Left hindlimb (tissue), 1 donor: ENCODE data around the gene PRRT1B.
A peak's percentile ranks its signal among the peaks of the same experiment; 100 is the strongest.

ENCODE experiments used
- DNase-seq: peaks from one replicate; pipeline ENCODE4 v3.0.0-alpha.2; 2018

PRRT1B gene

GRCh38 chr9:131582466-131583336, 37.4 kb downstream of the PRRT1B start:
- no peak for DNase-seq

GRCh38 chr9:131583337-131583645, 38.0 kb downstream of the PRRT1B start:
- DNase-seq: no peak

- no peak for DNase-seq
Measured at GRCh38 chr9:131583836-131584555, 38.7 kb downstream of the PRRT1B start.

- no peak for DNase-seq
Measured at GRCh38 chr9:131584858-131585257, 39.5 kb downstream of the PRRT1B start.

GRCh38 chr9:131585375-131585774, 40.1 kb downstream of the PRRT1B start:
- no peak for DNase-seq

- DNase-seq: no peak
Measured at GRCh38 chr9:131587331-131587730, 42.0 kb downstream of the PRRT1B start.

GRCh38 chr9:131587906-131588305, 42.6 kb downstream of the PRRT1B start:
- DNase-seq: no peak

GRCh38 chr9:131588396-131588795, 43.1 kb downstream of the PRRT1B start:
- DNase-seq: no peak

- no peak for DNase-seq
Measured at GRCh38 chr9:131589124-131589711, 43.9 kb downstream of the PRRT1B start.

- DNase-seq: no peak
Measured at GRCh38 chr9:131589993-131590392, 44.7 kb downstream of the PRRT1B start.

- no peak for DNase-seq
Measured at GRCh38 chr9:131590449-131590848, 45.1 kb downstream of the PRRT1B start.

GRCh38 chr9:131590907-131591844, 45.9 kb downstream of the PRRT1B start:
- peak; percentile 82 for DNase-seq

- DNase-seq: no peak
Measured at GRCh38 chr9:131591845-131592208, 46.5 kb downstream of the PRRT1B start.

GRCh38 chr9:131593091-131593820, 47.9 kb downstream of the PRRT1B start:
- peak; percentile 30 for DNase-seq

- peak; percentile 12 for DNase-seq
Measured at GRCh38 chr9:131593936-131594665, 48.8 kb downstream of the PRRT1B start.

- peak; percentile 6 for DNase-seq
Measured at GRCh38 chr9:131594906-131595665, 49.8 kb downstream of the PRRT1B start.

- peak; percentile 6 for DNase-seq
Measured at GRCh38 chr9:131595696-131596429, 50.5 kb downstream of the PRRT1B start.

GRCh38 chr9:131596430-131596743, 51.1 kb downstream of the PRRT1B start:
- no peak for DNase-seq

- DNase-seq: no peak
Measured at GRCh38 chr9:131597246-131597645, 51.9 kb downstream of the PRRT1B start.

- no peak for DNase-seq
Measured at GRCh38 chr9:131598121-131598520, 52.8 kb downstream of the PRRT1B start.
